Ramos (cell line): ENCODE measurements around the gene FOXP1.
"Not testable (repeated sequence)": the region's sequence is repeated elsewhere in the genome, so short reads cannot be mapped to it uniquely, and the experiment has no call there.

ENCODE experiments used
- in situ Hi-C: fragments of 300-500 bp; cut with MboI; formaldehyde crosslinking; loops from one replicate; pipeline ENCODE4 v1.14.3; 2022; ENCODE audit warnings: low sequenced_read_pairs; ENCODE audit not compliant: unreplicated experiment

Gene FOXP1

DNA sequence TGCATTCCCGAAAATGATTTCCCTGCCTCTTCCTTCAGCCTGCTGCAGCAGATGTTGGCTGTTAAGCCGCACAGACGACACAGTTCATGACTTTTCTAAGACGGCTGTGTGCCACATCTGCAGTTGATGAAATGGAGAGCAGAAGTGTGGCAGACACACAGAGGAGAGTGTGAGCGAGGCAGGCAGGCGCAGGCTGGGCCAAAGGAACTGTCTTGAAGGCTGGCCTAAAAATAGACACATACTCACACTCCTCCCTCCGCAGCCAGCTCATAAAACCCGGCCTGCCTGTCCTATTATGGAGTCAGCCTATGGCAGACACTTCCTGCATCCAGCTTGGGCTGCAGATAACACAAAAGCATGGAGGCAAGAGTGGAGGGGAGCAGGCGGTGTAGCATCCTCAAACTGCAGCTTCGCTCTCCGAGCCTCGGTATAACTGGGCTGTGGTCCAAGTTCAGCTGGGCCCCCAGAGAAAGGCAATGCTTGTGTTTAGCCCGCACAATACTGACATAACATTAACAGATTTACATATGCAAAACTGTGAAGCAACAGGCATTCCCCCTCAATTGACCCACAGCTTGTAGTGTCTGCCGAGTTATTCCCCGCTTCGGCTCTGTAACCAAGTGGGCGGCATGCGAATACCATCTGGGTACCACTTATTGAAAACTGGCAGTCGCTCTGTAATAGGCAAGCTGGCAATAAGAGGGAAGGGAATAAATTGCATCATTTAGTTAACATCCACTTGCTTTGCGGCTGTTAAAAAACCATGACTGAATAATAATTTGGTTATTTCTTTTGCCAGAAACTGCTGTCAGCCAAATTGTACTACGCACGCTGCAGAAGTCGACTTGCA is 40.8 kb downstream of the FOXP1 start:
- in situ Hi-C loops = no loop called here

DNA sequence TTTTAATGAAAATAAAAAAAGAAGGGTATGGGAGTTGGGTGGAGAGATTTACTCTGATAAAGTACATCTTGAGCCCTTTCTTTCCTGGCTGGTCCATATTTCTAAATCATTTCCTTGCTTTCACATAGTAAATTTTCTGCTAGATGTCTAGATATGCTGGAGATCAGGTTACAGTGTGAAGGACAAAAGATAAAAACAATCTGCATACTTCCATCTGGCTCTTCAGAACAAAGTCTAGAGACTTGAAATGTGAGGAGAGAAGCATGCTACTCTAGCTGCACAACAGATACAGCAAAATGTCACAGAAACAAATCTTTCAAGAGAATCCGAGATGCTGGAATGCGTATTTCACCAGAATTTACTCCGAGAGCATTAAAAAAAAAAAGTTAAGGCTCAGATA is 42.2 kb downstream of the FOXP1 start:
- in situ Hi-C loops = no loop called here

DNA sequence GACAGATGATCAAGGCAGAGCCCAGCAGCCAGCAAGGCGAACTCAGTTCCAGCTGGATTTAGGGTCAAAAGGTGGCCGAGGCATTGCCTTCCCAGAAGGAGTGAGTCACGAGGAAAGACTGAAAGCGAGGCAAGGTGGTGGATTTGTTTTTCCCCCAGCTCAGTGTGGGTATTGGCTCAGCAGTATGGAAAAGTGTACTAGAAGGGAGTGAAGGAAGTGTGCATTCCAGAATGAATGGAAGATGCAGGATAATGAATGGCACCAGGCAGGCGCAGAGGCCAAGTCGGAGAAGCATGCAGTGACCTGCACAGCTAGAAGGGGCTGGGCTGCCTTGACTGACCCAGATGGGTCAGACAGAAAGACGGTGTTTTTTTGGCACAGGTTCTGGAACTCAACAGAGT is 46.3 kb downstream of the FOXP1 start:
- in situ Hi-C loops = no loop called here

- in situ Hi-C loops = no loop called here
Measured at GRCh38 chr3:71536376-71536965, 47.1 kb downstream of the FOXP1 start.

DNA sequence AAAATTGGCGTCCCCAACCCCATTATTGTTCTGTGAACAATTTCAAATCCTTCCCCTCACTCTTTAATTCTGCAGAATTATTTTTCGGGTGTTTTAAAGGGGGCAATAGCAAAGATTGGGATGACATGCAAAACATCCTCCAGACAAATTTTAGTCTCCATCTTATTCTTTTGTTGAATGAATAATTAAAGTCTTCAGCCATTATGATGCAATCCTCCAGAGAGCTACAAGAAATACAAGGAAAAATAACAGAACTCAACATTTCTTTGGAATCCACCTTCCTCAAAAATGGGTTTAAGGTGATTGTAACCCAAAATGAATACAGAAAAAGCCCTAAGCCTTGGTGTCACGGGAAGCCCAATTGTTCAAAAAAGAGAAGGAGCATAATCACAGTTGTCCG is 49.9 kb downstream of the FOXP1 start:
- in situ Hi-C loops = no loop called here

- in situ Hi-C loops = no loop called here
Measured at GRCh38 chr3:71532639-71533395, 50.7 kb downstream of the FOXP1 start.

DNA sequence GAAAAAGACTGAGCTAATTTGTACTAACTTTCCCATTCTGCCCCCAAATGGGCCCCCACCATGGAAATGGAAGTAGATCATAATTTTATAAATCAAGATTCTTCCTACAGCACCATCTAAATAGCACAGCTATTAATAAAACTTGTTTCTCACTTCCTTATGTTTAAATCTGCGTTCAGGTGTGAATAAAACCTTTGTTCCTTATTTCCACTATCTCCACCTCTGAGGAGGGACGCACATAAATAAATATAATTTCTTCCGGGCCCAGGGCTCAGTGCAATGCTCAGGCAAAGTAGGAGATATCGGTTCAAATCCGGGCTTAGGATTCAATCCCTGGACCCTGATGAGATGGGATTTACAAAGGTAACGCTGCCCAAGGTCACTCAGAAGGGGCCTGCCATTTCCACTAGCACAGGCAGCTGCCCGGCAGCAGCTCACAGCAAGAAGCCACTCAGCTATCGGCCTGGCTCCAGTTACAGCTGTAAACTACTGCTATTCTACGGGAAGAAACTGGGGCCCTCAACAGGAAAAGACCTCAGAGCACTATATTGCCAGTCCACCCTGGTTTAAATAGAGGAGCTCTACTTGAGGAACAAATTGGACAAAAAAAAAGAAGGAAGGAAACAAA is 52.5 kb downstream of the FOXP1 start:
- in situ Hi-C loops = no loop called here

- in situ Hi-C loops = no loop called here
Measured at GRCh38 chr3:71528816-71529215, 54.7 kb downstream of the FOXP1 start.

DNA sequence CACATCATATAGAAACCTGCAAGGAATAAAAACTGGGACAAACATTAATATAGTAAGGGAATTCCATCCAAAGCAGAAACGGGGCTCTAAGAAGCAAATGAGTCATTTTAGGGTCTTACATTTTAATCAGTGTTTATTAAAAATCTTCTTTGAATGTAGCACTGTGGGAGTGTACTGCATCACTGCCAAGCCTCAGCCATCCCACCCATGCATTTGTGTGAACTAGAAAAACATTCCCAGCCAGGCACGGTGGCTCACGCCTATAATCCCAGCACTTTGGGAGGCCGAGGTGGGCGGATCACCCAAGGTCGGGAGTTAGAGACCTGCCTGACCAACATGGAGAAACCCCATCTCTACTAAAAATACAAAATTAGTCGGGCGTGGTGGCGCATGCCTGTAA is 57.1 kb downstream of the FOXP1 start:
- in situ Hi-C loops = not testable (repeated sequence)

DNA sequence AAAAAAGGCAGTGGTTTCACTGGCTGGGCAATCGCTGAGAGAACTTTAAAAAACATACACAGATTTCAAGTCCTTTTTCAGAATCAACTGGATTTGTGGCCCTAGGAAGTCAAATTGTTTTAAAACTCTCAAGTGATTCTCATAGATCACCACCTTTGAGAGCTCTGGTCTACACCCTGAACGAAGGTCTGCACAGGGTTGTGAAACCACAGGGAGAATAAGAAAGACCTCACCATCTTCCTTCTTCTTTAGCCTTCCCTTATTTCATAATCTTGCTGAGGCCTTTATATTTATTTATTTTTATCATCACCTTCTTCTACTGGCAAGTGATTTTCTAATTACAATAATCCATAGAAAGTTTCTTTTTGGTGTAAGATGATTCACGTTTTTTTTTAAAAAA is 58.1 kb downstream of the FOXP1 start:
- in situ Hi-C loops = no loop called here

- in situ Hi-C loops = no loop called here
Measured at GRCh38 chr3:71524672-71525071, 58.9 kb downstream of the FOXP1 start.

- in situ Hi-C loops = no loop called here
Measured at GRCh38 chr3:71523628-71524027, 59.9 kb downstream of the FOXP1 start.

GRCh38 chr3:71521940-71522876 is 61.3 kb downstream of the FOXP1 start:
- in situ Hi-C loops = no loop called here

DNA sequence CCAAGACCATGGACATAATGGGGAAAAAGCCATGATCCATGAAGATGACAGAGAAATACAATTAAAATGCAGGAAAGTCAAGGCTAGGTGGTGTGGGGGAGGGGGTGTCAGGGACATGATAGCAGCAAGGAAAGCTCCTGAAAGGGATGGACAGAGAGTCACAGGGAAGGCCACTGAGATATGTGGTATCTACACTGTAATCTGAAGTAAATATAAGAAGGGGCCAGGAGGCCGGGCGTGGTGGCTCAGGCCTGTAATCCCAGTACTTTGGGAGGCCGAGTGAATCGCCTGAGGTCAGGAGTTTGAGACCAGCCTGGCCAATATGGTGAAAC is 62.5 kb downstream of the FOXP1 start:
- in situ Hi-C loops = no loop called here

DNA sequence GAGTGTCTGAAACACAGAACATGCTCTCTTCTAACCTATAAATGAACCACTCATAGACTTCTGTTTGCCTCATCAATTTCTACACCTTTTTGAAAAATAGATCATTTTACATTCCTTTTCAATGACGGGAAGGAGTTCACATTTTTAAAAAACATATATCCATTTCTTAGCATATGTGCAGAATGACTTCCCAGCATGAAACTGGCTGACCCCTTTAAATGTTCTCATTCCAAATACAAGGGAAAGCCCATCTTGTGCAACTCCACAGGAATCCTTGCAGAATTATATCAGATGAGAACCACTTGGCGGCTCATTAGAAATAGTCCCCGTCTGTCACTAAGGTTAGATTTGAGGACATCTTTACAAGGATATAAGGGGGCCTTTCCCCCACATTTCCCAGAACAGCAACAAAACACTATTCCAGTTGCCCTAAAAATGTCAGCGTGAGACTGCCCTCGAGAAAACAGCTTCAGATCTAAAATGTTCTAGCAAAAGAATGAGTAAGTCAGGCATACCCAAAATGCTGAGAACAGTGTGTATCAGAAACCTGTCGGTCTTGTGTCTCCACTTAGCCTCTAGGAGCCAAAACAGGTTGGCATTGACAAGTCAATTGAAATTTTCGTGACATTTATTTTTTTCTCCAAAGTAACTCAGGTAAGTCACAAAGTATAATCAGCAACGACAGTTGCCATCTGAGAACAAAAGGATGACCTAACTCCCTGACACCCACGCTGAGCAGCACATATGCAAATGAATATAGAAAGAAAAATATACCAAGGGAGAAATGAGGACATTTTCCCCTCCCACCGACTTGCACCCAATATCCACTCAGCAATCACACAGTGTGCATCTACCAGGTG is 63.1 kb downstream of the FOXP1 start:
- in situ Hi-C loops = no loop called here

DNA sequence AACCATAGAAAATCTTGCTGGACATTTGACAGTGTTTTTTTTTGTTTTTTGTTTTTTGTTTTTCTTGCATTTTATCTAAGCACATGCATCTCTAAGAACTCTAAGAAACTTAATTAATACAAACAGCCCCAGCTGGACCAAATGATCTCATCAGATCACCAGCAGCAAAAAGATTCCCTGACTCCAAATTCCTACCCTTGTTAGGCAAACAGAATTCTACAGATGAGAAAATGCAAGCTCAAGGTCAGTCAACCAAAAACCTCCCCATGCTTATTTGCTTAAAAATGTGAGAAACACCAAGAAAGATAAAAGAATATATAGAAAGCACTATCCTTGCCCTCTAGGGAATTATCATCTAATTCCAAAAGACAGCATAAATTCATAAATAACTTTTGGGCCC is 65.4 kb downstream of the FOXP1 start:
- in situ Hi-C loops = no loop called here

- in situ Hi-C loops = no loop called here
Measured at GRCh38 chr3:71517271-71517791, 66.2 kb downstream of the FOXP1 start.

DNA sequence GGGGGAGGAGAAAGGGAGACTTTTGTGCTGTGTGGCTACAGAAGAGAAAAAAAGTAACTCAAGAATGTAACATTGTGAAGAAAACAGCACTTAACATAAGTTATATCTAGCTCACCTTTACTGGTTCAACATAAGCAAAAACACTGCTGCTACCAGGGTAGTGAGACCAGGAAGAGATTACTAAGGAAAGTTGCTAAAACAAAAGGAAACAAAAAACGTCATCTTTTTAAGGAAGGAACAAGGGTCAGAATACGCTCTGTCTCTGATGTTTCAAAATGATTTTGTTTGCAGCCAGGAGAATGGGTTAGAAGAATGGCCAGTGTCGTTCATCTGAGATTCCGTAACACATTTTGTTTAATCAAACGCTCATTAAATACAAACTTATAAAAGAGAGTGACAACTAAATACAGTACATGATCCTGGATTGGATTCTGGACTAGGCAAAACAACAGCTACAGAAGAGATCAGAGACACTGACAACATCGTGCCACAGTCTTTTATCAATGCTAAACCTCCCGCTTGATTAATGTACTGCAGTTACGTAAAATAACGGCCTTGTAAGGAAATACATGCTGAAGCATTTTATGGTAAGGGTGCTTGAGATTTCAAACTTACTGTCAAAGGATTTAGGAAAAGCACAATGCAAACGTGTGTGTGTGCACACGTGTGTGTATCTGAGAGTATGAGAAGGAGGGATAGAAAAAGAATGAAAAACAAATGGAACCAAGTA is 67.7 kb downstream of the FOXP1 start:
- in situ Hi-C loops = no loop called here
